ENCODE results near the gene AOPEP.
"Not testable (repeated sequence)": the region's sequence is repeated elsewhere in the genome, so short reads cannot be mapped to it uniquely, and the experiment has no call there.

AOPEP gene

DNA sequence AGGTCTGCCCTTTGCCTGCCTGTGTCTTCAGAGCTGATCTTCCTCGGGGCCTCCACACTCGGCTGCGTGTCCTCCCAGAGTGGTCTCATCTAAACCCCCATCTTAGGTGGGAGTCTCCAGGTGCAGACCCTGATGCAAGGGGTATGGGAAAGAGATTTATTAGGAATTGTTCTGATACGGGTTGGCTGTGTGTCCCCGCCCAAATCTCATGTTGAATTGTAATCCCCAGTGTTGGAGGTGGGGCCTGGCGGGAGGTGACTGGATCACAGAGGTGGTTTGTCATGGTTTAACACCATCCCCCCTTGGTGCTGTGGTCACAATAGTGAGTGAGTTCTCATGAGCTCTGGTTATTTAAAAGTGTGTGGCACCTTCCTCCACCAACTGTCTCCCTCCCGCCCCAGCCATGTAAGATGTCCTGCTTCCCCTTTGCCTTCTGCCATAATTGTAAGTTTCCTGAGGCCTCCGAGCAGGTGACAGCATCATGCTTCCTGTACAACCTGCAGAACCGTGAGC, 208.4 kb downstream of the AOPEP start:
- no peak for DNase-seq (ENCODE audit: low read depth, low spot score)

DNA sequence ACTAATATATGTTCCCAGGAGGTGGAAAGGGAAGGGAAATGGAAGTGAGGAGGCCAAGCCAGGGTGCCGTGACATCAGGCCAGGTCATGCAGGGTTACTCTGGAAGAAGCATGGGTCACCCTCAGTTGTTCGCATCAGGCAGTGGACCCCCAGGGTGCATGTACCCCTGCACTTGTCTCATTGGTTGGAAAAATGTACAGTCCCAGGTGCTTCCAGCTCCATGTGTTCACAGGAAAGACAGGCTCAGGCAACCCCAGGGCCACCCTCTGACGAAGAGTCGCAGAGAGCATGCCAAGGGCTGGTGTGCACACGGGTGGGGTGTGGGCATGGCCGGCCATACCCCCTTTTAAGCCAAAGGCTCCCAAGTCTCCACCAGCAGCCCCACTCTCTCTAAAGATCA, 208.9 kb downstream of the AOPEP start:
- DNase-seq (ENCODE audit: low read depth, low spot score) = no peak

DNA sequence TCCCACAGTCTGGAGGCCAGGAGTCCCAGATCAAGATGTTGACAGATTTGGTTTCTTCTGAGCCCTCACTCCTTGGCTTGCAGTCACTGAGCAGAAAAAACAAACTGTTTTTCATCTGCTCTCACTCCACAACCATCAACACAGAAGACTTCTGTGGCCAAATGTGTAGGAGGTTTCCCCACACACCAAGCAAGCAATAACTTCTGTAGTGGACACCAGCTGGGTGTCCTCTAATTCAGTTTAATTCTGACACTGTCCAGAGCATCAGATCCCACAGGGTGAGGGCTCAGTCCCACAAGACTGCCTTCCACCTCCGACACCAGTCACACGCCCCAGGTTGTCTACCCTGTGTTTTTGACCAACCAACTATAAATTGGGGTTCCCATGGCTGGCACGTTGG, 209.9 kb downstream of the AOPEP start:
- DNase-seq (ENCODE audit: low read depth, low spot score) = no peak

DNA sequence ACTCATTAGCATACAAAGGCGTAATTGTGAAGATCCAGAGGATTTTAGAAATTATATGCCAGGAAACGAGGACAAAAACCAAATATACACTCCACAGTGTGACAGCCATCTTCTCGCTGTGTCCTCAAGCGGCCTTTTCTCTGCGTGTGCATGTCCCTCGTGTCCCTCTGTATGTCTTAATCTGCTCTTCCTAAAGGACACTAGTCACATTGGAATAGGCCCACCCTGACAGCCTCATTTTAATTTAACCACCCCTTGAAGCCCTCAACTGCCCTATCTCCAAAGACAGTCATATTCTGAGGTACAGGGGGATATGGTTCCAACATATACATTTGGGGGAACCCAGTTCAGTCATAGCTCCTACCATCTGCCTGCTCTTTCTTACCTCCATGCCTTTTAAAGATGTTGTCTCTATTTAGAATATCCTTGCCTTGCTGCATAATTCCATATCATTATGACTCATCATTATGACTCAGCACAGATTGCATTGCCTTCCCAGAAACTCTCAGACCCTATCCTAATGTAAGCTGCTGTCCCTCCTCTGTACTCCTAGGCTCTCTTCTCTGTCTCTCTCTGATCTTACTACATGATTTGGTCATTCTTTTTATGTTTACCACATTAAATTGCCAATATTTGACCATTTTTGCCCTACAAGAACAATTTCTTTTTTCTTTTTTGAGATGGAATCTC, 210.9 kb downstream of the AOPEP start:
- DNase-seq (ENCODE audit: low read depth, low spot score) = no peak

DNA sequence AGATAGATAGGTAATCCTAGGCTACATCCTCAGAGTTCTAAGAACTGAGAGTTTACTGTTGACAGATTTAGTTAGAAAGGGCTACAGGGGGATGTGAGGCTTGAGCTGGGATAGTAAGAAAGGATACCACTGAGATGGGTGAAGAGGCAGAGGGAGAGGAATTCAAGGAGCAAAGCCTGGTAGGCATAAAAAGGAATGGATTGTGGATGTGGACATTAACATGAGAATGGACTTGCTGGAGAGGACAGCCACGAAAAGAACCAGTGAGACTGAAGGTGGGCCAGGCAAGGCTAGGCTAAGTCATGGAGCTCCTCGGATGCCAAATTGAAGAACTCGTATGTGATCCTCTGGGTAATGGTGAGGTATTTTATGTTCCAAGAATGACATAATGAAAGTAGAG, 211.9 kb downstream of the AOPEP start:
- no peak for DNase-seq (ENCODE audit: low read depth, low spot score)

DNA sequence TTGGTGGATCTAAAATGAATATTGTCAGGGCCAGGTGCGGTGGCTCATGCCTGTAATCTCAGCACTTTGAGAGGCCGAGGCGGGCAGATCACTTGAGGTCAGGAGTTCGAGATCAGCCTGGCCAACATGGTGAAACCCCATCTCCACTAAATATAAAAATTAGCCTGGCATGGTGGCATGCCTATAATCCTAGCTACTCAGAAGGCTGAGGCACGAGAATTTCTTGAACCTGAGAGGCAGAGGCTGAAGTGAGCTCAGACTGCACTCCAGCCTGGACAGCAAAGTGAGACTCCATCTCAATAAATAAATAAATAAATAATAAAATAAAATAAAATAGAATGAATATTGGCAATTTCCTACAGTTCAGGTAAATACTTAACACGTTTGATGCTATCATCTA, 213.8 kb downstream of the AOPEP start:
- DNase-seq (ENCODE audit: low read depth, low spot score) = not testable (repeated sequence)

DNA sequence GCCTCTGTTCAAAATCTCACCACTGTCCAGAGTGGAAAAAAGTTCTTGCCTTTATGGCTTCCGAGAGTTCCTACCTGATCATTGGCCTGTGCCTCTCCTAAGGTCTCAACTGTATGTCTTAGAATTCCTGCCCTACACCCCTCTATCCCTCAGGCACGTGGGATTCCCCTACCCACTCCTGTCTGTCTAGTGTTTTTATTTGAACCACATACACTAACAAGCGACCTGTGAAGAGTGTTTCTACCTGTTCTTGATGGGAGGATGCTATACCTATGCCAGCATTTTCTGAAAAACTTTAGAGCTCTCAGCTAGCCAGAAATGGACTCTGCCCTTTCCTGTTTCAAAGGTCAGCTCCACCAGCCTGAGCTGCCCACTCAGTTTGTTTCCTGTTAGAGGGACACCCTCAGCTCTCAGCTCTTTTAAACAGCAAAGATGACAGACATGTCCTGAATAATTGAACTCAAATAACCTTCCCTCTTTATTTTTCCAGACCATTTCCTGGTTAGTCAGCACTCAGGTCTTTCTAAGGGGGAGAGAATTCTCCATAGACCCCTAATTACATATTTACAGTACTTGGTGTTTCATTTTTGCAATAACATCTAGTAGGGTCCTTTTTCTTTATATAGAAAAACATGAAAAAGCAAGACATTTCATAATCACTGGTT, 214.8 kb downstream of the AOPEP start:
- no peak for DNase-seq (ENCODE audit: low read depth, low spot score)

DNA sequence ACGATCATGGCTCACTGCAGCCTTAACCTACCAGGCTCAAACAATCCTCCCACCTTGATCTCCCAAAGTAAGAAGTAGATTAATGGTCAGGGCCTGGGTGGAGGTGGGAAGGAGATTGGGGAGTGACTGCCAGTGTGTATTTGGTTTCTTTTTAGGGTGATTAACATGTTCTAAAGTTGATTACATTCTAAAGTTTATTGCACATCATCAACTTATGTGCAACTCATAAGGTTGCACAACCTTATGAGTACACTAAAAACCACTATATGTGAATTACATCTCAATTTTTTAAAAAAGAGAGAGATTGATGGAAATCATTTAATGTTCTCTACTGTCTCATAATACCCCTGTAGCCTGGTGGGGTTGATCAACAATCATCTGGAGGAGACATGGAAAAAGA, 218.1 kb downstream of the AOPEP start:
- no peak for DNase-seq (ENCODE audit: low read depth, low spot score)

DNA sequence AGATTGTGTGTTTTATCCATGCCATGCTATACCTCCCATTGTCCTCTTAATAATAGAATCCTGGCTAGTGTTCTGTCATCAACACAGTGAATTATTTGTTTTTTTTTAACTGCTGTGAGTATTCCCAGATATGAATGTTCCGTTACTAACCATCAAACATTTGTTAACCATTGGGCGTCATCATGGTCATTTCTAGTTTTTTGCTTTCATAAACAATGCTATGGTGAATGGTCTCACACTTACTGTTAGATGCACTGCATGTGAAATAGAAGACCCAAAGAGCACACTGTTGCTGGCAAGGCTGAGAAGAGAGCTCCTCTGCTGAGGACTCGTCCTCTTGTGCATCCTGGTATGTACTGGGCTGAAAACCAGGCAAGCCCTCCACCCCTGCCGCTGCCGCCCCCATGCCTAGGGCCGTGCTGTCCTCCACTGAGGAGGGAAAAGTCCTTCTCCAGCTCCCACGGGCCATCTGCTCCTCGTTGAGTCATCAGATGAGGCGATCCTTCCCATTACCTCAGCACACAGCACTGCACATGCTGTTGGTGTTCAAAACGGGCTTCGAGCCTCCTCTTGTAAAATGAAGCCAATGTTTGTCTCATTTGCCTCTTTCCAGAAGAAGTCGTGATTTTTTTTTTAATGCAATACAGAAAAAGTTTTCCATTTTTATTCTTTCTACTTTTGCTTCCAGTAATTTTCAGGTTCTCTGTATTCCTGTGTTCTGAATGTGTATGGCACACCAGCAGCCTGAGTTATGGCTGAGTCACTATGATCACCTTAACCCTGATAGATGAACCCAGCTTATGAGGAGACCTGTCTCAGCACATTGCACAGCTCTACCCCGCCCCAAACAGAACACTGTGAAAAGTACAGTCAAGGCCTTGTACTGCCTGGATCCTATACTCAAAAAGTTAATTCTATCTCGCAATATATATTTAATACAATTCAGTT, 219.0 kb downstream of the AOPEP start:
- DNase-seq (ENCODE audit: low read depth, low spot score) = no peak

DNA sequence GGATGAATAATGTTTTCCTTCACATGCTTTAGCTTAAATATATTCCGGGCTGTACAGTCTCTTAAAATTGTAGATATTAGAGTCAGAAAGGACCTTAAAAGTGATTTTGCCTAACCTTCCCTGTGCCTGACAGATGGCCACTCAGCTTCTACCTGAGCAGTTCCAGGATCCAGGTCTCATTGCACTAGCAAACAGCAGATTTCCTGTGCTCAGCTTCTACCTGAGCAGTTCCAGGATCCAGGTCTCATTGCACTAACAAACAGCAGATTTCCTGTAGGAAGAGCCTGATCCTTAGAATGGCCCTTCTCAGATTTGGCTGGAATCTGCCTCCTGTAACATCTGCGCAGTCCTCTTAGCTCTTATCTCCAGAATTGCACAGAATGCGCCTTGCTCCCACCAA, 219.8 kb downstream of the AOPEP start:
- no peak for DNase-seq (ENCODE audit: low read depth, low spot score)

DNA sequence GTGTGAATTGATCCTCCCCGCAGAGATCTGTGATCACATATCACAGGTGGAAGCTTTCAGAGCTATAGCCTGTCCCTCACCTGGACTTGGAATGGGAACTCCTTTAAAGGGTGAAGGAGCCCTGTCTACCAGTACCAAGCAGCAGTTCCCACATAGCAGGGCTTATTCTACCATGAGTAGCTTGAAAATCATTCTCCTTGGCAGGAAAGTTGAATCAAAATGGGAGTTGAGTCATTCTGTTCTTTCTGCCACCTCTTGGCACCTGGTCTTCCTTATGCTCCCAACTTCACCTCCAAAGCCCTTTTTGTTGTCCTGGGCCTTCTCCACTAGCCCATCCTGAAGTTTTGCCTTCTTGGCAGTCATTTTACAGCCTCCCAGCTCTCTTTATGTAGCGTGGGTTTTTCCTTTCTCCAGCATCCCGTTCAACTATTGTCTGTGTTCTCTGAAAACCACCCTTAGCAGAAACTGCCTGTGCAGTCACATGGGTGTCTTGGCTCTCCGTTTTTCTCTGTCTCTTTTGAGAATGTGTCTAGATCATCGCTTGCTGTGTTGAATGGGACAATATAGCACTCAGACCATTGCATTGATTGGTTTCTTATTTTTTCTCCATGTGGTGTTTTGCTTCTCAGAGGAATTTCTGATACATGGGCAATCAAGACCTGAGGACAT, 222.2 kb downstream of the AOPEP start:
- DNase-seq (ENCODE audit: low read depth, low spot score) = no peak

DNA sequence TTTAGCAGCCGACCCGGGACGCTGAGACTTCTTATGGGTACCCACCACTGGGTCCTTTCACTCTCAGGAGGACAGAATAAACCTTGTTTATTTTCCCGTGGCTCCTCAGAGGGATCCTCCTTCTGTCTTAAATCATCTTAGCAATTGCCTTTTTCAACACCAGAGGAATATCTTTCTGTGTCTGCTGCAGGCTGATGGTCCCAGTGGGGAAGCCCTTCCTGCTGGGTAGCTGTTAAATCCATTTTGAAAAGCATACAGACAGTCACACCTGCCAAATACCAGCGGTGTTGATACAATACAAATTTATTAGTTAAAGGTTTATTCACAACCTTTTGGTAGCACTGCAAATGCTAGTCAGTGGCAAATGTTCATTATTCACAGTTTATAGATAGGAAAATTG, 222.9 kb downstream of the AOPEP start:
- DNase-seq (ENCODE audit: low read depth, low spot score) = no peak

DNA sequence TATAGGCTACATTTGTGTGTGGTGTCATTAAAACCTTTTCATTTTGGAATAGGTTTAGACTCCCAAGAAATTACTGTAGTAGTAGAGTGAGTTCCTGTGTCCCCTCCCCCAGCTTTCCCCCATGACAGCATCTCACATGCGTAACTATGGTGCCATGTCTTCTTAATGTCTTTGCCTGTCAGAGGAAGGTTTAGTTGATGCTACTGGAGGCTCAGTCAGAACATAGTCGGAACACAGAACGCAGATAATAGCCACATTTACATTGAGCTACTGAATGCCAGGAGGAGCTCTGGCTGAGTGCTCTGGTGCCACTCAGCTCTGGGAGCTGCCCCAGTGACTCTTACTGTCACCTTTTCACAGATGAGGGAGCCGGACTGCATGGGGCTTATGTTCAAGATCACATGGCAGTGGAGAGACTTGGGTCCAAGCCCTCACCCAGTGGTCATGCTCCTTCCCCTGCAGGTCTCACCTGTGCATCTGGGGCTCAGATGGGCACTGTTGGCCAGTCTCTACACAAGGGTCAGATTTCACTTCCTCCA, 223.6 kb downstream of the AOPEP start:
- DNase-seq (ENCODE audit: low read depth, low spot score) = no peak

DNA sequence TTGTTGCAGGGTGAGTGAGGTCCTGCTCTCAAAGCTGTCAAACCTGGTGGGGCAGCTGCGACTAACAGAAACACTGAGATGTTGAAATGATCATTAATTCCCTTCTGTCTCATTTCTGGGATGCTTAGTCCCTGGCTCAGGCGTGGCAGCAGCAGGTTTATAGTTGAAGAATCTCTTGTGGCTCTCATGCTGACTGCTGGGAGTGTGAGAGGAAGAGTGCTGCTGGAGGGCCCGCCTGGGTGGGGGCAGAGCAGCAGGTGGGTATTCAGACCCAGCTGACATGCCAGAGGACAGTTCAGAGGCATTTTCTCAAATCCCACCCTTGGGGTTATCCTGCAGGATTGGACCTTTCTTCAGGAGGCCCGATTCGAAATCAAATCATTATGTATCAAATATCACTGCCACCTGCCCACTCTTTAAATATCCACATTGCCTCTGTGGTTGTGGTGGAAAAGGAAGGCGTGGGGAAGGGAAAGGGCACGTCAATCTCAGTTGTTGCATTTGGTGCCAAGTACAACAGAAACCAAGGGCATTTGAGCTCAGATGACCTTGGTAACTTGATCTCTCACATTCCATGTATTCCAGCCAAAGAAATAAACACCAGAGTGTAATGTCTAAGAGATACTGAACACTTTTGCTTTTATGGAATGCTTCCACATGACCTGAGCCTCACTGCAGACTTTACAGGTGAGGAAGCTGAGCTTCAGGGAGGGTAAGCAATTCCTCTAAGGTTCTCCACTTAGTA, 224.3 kb downstream of the AOPEP start:
- DNase-seq (ENCODE audit: low read depth, low spot score) = no peak

DNA sequence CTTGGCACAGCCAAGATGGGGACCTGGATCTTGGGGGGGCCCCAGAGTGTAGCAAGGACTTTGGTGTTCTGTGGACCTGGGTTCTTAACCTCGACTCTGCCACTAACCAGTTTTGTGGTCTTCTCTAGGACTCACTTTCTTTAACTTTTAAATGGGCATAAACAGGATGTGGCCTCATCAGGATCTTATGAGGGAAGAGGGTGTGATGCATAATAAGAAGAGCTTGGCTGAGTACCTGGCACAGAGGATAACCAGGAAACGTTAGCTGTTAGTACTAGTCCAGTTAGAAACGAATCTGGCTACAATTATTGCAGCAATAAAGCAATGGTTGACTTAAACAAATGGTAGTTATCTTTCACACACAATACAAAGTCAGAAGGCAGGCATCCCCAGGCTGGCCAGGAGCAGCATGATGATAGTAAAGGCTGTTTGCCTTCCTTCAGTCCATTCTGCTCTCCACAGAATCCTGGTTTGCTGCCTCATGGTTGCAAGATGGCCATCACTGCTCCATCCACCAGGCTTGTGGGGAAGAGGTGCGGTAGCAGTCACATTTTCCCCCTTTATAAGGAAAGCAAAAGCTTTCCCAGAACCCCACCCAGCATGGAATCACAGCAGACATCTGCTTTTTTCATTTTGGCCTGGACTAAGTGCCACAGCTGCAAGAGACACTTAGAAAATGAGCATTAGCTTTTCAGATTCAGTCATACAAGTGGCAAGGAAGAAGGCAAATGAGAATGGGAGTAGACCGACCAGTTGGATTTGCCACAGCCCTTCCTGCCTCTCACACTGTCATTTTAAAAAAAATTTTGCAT, 225.0 kb downstream of the AOPEP start:
- no peak for DNase-seq (ENCODE audit: low read depth, low spot score)

DNA sequence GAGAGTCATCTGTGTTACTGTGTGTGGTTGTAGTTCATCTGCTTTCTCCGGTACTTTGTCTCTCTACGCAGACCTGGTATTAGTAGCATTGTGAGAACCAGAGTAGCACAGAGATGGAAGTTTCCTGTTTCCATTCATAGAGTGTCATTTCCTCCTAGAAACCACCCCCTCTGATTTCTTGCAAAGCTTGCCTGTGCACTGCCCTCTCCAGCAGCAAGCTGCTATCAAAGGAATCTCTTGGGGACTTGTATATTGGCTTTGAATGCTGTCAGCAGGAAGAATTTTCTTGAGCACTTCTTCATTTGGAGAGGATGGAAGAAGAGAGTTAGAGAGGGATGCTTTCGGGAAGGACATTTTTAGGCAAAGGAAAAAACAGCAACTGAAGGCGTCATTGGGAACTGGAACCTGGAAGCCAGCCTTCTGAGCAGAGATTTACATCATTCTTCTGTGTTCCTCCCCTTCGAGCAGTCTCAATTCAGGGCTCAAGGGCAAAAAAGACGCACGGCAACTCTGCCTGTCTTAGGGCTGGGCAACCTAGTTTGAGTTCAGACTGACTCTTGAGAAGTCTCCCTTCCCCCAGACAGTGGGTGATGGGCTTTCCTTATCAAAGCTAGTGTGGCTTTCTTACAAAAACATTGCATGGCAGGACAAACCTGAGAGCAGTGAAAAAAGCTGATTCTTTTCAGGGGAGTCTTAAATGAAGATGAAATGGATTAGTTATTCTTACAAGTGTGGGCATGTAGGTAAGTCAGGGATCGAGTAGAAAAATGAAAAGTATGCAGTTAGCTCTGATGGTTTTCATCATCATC, 226.3 kb downstream of the AOPEP start:
- DNase-seq (ENCODE audit: low read depth, low spot score) = no peak

DNA sequence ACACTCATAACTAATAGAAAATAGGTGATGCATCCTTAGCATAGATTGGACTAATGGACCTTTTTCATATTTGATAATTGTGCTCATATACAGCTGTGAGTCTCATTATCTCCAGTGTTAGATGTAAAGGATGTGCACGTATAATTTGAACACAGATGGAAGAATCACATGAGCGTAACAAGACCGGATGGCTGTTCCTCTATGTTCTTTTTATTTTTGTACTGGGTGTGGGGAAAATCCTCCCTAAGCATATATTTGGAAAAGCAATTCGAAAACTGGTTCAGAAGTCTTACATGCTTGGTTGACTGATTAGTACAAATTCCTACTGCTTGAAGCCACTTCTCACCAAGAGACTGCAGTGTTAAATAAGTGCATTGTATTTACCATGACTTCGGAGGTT, 230.2 kb downstream of the AOPEP start:
- no peak for DNase-seq (ENCODE audit: low read depth, low spot score)

DNA sequence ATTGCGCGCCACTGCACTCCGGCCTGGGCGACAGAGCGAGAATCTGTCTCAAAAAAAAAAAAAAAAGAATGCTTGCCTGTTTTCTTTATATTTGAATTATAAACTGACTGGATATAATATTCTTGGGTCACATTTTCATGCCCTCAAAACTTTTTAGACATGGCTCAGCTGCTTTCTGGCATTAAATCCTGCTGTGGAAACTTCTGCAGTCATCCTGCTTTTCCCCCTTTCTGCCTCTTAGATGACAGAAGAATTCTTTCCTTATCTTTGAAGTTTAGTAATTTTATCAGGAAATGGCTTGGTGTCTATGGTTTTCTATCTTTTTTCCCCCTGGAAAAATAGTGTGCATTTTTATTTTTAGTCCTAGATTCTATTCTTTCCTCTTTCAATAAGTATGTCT, 234.5 kb downstream of the AOPEP start:
- DNase-seq (ENCODE audit: low read depth, low spot score) = no peak

DNA sequence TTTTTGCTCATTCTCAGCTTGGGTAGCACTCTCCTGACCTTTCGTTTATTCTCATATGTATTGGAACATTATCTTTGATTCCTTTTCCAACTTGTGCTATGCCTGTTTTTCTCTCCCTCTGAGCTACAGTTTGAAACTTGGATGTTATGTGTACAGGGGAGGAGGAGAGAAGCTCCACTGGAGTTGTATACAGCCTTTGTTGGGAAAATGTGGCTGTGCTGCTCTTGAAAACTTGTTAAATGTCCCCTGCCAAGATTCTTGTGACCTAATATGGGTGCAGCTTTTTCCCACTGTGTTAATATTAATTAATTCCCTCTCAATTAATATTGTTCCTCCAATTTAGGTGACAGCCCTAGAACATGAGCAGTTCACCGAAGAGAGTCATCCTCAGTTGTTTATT, 235.4 kb downstream of the AOPEP start:
- no peak for DNase-seq (ENCODE audit: low read depth, low spot score)

Measured in activated naive CD8-positive, alpha-beta T cell treated with anti-CD3 and anti-CD28 coated beads, Interleukin-2, amount 50 U/mL, for 16 hours (primary cell).